Thyroid gland (tissue), 4 donors: ENCODE measurements around the gene CHRNB2.

Experiments
- CTCF ChIP-seq, 6 experiments: fragments of 200-600 bp in 3 of 6; fragments of 450-650 bp in 3 of 6; sonication (generic) in 3 of 6; IDR thresholded peaks; one replicate each; pipeline ENCODE4 v1.5.1; 2016 to 2019; ENCODE audit warnings: antibody characterized with exemption in 6 of 6, mild to moderate bottlenecking in 2 of 6, inconsistent platforms in 1 of 6, moderate library complexity in 1 of 6
- POLR2A ChIP-seq, 2 donors: fragments of 450-650 bp; IDR thresholded peaks; one replicate each; pipeline ENCODE4 v1.6.1; 2017; ENCODE audit warnings: antibody characterized with exemption in 2 of 2, mild to moderate bottlenecking in 2 of 2, moderate library complexity in 1 of 2

GRCh38 chr1:154550070-154550469 lies 17.5 kb upstream of the CHRNB2 start:
- no peak for TF ChIP-seq CTCF (IDR thresholded peaks at IDR 0.05)
- TF ChIP-seq POLR2A (IDR thresholded peaks at IDR 0.05): no peak
